HG03558 (cell line): ENCODE results near the gene GP2.
"Not testable (repeated sequence)": the region's sequence is repeated elsewhere in the genome, so short reads cannot be mapped to it uniquely, and the experiment has no call there.

Experiments
- ATAC-seq: cut with Tn5 transposase; IDR thresholded peaks from one replicate; pipeline ENCODE4 v1.9.1; 2021; ENCODE audit warnings: moderate number of reproducible peaks; ENCODE audit not compliant: unreplicated experiment; ENCODE audit errors: extremely low read depth

The GP2 gene

DNA sequence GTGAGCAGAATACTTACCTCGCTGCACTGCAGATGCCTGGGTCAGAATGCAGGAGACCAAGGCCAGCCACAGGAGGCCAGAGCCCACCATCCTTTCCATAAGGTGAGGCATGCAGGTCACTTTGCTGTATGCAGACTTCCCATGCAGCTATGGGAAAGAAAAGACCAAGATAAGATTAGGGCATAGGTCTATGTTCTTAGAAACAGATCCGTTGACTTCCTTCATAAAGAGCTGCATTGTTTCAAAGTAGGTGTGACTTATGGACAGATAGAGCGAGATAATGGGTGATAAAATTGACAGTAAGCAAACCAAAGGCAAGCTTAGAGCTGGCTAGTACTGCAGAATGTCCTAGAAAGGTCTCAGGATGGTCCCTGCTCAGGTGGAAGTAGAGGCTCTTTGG is 992 bp downstream of the GP2 start:
- ATAC-seq, result no peak

DNA sequence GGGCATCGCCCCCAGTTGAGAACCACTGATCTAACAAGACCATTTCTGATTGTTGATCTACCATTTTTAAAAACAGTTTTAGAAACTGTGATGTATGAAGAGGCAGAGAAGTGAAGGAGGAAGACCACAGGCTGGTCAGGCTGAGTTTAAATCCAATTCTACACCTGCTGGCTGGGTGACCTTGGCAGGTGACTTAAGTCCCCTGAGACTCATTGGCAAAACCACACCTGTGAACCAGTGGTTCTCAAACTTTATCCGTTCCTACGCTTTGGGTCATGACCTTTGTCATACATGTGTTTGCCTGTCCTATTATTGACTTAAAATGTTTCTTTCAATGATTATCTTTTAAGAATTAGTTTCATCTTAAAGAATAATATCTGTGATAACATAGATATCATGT is 2.3 kb downstream of the GP2 start:
- no peak for ATAC-seq

DNA sequence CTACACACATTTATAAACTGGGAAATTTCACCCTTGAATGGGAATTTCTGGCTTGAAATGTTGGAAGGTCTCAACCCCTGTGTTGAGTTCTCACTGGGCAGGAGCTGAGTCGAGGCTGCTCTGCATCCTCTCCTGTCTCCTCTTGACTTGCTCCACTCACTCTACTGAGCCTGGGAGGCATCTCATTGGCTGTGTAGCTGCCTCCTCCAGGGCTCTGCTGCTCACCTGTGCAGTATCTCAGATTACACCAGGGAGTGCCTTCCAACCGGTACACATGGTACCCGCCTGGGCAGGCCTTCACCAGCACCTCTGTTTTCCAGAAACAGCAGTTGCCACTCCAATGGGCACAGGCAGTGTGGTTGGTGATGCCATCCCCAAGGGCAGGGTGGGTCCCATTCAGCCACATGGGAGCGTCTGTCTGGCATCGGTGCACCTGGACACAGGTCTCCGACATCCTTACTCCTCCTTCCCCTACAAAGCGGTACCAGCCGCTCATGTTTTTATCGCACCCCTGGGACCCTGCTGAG is 3.7 kb downstream of the GP2 start:
- ATAC-seq, result no peak

DNA sequence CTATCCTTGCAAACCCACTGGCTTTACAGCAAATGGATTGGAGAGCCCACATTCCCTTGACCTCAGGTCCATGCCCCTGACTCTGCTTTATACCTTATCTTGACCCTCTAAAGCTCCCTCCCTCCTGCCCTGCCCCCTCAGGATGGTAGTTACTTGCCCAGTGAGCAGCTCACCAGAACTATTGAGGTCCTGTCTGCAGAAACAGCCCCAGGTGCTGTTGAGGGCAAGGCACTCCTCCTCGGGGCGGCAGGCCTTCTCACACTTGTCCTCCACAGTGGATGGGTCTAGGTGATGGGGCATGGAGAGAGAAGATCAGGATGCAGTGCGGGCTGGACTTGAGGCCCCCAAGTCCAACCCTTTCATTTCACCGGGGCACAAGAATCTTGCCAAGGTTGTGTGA is 4.6 kb downstream of the GP2 start:
- ATAC-seq, result no peak

DNA sequence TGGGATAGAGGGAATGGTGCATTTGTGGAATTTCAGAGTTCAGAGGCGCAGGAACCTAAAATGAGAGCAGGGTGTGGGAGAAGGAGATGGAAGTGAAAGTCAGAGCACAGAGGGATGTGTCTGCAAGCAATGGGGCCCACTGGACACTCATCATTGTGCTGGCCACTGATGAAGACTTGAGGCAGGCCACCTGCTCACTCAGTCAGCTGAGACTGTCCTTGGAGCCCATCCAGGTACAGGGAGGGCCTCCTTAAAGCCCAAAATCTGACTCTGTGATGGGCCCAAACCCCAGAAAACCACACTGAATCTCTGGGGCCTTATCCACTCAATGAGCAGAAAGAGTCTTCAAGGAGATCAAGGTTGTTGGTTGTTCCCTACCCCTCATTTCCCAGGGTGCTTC is 5.6 kb downstream of the GP2 start:
- no peak for ATAC-seq

DNA sequence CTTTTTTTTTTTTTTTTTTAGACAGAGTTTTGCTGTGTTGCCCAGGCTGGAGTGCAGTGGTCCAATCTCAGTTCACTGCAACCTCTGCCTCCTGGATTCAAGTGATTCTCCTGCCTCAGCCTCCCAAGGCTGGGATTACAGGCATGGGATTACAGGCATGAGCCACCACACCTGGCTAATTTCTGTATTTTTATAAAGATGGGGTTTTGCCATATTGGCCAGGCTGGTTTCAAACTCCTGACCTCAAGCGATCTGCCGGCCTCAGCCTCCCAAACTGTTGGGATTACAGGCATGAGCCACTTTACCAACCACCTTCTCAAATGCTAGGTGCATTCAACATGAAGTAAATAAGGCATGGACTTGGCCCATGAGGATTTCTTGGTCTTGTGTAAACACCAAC is 6.3 kb downstream of the GP2 start:
- ATAC-seq, result not testable (repeated sequence)

DNA sequence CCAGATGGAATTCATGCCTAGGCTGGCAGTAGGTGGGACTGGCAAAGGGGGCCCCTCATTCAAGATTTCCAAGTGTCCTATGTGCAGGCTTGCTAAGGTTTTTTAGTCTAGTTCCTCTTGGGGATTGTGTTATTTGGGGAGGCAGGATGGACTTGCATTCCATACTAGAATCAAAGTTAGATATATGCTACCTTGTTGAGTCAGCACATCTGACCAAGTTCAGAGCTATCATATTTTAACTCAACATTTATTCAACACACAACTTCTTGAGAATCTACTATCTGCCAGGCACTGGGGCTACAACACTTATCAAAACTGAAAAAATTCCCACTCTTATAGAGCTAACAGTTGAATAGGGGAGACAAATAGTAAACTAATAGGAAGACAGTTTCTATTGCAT is 6.7 kb downstream of the GP2 start:
- ATAC-seq, result no peak

DNA sequence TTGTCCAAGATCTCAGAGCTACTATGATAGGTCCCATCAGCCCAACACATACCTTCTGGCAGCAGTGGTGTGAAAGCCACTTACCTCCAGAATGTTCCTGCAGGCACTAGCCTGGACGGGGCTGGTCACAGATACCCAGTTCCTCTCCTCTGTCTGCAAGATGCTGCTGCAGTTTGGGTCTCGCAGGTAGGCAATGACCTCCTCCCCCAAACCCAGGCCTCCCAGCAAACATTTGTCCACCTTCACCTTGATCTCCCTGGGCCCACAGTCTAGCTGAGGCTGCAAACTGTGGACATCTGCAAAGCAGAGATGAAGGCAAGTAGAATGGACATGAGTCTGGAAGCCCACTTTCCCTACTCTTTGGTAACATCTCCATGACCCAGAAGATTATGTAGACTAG is 7.1 kb downstream of the GP2 start:
- ATAC-seq, result no peak

DNA sequence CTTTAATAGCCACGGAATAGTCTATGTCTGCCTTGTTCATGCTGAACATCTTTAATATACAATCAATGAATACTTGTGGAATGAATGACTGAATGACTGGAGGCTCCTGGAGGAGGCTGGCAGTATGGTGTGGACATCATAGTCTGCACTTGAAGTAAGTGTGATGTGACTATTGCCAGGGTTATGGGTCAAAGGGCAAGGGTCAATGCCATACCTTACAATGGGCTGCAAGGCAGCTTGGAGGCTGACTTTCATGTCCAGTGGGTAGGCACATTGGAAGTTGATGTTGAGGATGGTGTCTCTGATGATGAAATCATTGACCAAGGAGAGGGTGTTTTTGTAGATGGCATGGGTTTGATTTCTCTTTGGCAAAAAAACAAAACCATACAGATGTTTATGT is 7.9 kb downstream of the GP2 start:
- ATAC-seq, result no peak

DNA sequence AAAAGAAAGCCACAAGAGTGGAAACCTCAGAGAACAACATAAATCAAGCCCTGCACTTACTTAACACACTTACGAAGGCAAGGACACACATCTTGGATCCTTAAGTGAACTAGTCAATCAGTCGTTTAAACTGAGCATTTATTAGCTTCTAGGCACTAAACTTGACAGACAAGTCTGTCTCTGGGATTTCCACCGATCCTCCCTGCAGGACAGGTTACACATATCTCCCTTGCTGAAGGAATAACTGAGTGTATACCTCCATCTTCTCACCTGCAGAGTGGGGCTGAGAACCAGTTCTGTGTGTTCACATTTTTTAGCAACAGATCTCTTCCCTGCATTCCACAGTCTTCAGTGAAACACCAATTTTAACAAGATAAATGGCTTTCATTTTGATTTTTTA is 8.9 kb downstream of the GP2 start:
- no peak for ATAC-seq

DNA sequence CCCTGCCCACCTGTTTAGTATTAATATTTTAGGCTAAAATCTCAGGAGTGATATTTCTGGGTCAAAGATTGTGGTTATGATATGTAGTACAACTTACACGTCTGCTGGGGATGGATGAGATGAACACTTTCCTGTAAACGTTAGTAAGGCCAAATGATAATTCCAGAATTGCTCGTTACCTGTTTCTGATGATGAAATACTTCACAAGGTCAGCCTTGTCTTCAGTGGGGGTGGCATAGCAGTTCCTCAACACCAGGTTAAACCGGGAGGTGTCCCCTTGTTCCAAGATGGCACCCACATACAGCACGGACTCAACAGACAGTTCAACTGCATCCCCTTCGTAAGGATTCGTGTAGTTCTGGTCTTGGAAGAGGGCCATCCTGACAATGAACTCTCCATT is 9.3 kb downstream of the GP2 start:
- no peak for ATAC-seq

DNA sequence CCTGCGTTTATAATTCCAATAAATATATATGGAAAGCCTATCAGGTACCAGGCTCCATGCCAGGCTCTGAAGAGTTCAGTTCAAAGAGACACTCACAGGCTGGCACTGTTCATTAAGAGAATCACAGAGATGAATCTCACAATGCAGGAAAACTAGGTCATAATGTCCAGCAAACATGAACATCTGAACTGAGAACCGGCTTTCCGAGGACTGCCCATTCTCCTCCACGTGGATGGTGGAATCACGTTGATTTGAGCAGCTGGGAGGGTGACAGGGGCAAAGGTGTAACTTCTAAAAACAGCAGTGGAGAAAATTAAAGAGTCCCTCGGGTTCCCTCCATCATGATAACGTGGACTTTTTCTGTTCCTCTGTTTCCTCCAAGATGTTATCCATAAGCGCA is 10.2 kb downstream of the GP2 start:
- no peak for ATAC-seq

DNA sequence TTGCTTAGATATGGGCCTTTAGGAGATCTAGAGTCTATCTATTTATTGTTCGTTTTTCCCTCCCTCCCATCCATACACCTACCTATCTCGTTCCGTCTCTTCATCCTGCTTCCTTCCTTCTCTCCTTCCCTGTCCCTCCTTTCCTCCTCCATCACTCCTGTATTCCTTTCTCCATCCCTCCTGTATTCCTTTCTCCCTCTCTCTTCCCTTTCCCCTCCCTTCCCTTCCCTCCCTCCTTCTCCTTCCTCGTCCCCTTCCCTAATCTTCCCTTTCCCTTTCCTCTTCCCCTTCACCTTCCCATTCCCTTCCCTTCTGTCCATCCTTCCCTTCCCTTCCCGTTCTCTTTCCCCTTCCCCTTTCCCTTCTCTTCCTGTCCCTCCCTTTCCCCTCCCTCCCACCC is 10.6 kb downstream of the GP2 start:
- no peak for ATAC-seq

DNA sequence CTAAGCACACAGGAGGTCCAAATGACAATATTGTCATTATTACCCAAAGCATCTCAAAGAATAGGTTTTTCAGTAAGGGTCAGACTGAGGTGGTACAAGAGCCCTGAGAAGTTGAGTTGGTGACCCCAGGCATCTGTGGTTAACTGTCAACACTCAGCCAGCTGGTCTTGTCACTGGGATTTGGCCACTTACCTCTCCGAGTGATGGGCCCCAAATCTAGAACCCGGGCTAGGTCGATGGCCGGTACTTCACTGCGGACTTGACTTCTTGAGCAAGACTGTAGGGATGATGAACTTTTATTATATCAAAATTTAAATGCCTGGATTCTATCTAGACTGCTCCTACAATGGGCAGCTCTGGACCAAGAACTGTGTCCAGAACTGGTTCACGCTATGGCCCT is 11.5 kb downstream of the GP2 start:
- no peak for ATAC-seq

DNA sequence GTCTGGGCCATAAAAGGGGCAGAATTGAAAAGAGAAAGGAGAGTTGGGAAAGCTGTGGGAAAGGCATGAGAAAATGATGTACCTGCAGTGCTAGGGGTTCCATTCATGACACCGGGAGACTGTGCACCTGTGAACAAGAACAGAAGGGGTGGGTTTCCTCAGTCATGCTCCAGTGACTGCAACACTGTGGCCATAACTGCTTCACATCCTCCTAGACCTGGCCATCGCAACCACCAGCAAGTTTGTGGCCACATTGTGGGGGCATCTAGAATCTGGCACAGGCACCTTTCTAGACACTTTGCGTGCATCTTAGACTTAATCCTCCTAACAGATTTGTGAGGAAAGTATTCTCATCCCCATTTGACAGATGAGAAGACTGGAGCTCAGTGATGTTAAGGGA is 12.7 kb downstream of the GP2 start:
- ATAC-seq, result no peak

DNA sequence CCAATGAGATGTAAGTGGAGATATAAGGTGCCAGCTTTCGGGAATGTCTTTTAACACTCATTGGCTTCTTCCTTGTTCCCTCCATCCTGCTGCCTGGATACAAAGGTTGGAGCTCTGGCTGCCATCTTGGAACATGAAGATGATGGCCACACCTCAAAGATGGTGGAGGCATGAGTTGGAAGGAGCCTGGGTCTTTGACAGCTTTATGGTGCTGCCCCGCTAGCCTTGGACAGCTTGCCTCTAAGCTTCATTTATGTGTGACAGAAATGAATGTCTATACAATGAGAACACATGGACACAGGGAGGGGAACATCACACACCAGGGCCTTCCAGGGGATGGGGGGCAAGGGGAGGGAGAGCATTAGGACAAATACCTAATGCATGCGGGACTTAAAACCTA is 13.6 kb downstream of the GP2 start:
- ATAC-seq, result no peak

DNA sequence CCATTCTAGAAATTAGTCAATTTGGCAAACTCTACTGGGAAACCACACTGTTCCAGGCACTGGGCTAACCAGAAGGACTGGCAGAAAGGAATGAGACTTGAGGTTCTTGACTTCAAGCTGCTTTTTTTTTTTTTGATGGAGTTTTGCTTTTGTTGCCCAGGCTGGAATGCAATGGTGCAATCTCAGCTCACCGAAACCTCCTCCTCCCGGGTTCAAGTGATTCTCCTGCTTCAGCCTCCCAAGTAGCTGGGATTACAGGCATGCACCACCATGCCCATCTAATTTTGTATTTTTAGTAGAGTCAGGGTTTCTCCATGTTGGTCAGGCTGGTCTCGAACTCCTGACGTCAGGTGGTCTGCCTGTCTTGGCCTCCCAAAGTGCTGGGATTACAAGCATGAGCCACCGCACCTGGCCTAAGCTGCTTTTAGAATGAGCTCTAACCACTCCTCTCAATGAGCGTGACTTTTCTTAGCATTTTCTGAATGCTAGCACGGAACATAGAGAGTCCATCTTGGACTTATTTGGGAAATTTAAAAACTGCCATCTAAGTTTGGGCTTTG is 14.7 kb downstream of the GP2 start:
- ATAC-seq, result not testable (repeated sequence)

DNA sequence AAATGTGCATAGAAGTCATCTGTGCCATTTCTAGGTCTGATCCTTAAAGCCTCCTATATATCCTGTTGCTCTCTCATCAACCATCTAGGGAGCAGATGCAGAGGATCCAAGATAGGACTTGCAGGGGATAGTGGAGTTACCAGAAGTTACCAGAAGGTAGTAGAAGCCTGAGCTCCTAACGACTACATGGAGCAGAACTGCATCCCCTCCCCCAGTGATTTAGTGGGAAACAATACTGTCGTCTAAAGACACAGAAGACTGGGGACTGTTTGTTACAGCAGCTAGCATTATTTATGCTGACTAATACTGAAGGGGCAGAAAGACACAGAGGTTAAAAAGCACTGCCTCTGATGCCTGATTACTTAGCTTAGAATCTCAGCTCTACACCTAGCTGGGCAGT is 15.8 kb downstream of the GP2 start:
- no peak for ATAC-seq

DNA sequence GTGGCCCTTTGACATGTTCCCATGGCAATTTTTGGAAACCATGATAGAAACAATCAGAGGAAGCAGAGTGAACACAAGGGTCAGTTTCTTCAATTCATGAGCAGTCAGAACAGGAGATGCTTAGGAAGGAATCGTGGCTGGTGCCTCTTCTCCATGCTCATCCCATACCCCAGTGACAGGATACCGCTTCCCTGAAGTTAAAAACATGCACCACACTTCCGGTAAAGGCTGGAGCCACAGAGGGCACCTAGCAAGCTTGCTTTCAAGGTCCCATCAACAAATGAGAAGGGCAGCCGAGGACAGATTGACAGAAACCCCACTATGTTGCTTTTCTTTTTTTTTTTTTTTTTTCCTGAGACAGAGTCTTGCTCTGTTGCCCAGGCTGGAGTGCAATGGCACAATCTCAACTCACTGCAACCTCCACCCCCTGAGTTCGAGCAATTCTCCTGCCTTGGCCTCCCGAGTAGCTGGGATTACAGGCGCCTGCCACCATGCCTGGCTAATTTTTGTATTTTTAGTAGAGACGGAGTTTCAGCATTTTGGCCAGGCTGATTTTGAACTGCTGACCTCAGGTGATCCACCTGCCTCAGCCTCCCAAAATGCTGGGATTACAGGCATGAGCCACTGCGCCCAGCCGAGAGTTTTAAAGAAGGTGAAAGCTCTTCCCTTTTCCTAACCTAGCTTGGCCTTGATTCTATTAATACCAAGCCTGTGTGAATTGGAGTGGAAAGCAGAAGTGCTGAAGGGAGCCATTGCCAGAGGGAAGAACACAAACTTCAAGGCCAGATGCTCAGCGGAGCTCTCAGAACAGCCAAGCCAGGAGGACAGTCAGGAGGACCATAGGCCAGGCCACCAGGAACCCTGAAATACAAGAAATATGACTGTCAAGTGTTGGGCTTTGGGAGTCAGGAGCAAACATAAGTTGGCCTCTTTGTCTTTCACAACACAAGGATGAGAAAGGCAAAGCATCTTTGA is 16.6 kb downstream of the GP2 start:
- ATAC-seq, result no peak

DNA sequence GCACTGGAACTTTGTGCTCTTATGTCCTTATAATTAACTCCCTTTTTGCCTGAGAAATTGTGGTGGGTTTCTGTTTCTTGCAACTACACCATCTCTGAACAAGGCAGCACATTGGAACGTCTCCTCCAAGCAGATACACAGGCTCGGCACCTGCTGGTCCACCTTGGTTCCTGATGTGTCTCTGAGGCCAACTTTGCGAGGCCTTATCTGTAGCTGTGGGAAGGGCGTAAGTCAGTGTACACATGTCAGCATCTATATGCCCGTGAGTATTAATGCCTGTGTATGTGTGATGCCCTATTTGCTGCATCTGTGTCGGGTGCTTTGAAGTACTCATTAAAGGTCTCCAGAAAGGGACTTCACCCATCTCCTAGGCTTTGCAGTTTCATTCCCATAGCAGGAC is 17.5 kb downstream of the GP2 start:
- no peak for ATAC-seq

DNA sequence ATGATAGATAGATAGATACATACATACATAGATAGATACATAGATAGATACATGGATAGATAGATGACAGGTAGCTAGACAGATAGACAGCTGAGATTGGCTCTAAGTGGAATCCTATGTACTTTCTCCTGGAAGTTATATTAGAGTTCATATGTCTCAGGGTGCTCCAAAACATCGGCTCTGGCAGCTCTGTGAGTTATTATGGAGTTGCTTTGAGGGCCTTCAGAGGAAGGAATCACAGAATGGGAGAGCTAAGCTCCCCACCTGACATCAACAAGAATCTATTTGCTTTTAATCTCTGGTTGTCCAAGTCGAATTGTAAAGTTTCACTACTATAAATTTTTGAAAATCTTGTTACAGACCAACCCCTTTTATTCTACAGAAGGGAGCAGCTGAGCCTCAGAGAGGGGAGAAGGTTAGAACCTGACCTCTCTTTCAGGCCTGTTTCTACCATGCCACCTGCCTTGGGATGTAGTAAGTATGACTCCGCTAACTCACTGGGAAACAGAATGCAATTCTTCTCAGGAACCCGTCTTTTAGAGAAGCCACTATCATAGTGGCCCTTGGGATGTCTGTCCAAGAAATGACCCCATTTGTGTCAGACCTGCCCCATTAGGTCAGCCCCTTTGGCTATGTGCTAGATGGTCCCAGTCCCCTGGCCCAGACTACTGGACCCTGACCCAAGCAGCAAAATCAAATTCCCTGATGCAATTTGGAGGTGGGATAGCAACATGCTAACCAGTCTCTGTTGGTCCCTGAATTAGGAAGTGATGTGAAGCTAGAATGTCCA is 18.3 kb downstream of the GP2 start:
- no peak for ATAC-seq
